IMR-90 (cell line): ENCODE data around the gene VRK2. TPM values are rescaled to one million over a fixed set of nuclear protein-coding genes. Genes with fewer than 3 reads are reported as not detected.

Experiments
- ATAC-seq: fragments of 200-7000 bp; cut with Tn5 transposase; 2 replicates; pipeline ENCODE4 v1.9.1; 2020; ENCODE audit warnings: low read depth, mild to moderate bottlenecking, moderate library complexity
- BruUV-seq: library from RNA; stranded (reverse); fragments of 400-500 nt; replicated peaks from 2 replicates; lab custom pipeline; 2021; lab: Mats Ljungman, UMichigan
- CTCF ChIA-PET: fragments of 300-600 bp; formaldehyde crosslinking; extraction: SDS; loops from one replicate; lab custom pipeline; 2021; ENCODE audit warnings: antibody characterized with exemption; lab: Yijun Ruan, JAX
- POLR2A ChIA-PET: fragments of 300-600 bp; sonication (Branson Sonifier 250); formaldehyde crosslinking; loops from one replicate; lab custom pipeline; 2022; ENCODE audit warnings: antibody characterized with exemption; ENCODE audit not compliant: unreplicated experiment; lab: Charles Lee
- DNase-seq: peaks from one replicate; pipeline ENCODE4 v3.0.0; 2013
- H2AFZ ChIP-seq: replicated peaks from 2 replicates; pipeline ENCODE3; 2013; ENCODE audit warnings: low read length, mild to moderate bottlenecking; ENCODE audit not compliant: poor library complexity
- H2AK5ac ChIP-seq: 2 replicates; pipeline ENCODE4 v1.6.1; 2013; ENCODE audit warnings: low read depth, low read length, inconsistent platforms
- H2AK9ac ChIP-seq: replicated peaks from 2 replicates; pipeline ENCODE3; 2013; ENCODE audit warnings: mild to moderate bottlenecking, low read depth, low read length, moderate library complexity; ENCODE audit not compliant: poor library complexity
- H2BK120ac ChIP-seq: 2 replicates; pipeline ENCODE4 v1.6.1; 2013; ENCODE audit warnings: low read depth, low read length, inconsistent platforms
- H2BK15ac ChIP-seq: 3 replicates; pipeline ENCODE4 v1.6.1; 2013; ENCODE audit warnings: low read depth, low read length, inconsistent platforms
- H2BK20ac ChIP-seq: 2 replicates; pipeline ENCODE4 v1.6.1; 2013; ENCODE audit warnings: low read depth, mild to moderate bottlenecking, inconsistent platforms, low read length, moderate library complexity
- H2BK5ac ChIP-seq: 2 replicates; pipeline ENCODE4 v1.6.1; 2013; ENCODE audit warnings: mild to moderate bottlenecking, low read depth, low read length, inconsistent platforms; ENCODE audit not compliant: poor library complexity, severe bottlenecking
- H3K14ac ChIP-seq: replicated peaks from 2 replicates; pipeline ENCODE4 v1.6.1; 2013; ENCODE audit warnings: low read depth, low read length, inconsistent platforms
- H3K18ac ChIP-seq: 2 replicates; pipeline ENCODE4 v1.6.1; 2013; ENCODE audit warnings: low read depth, low read length, control low read depth
- H3K23ac ChIP-seq: 2 replicates; pipeline ENCODE4 v1.6.1; 2013; ENCODE audit warnings: low read depth, low read length, inconsistent platforms
- H3K27ac ChIP-seq: 2 replicates; pipeline ENCODE4 v1.5.1; 2013; ENCODE audit warnings: mild to moderate bottlenecking, control low read depth, low read length; ENCODE audit not compliant: insufficient read depth
- H3K27me3 ChIP-seq: 2 replicates; pipeline ENCODE4 v1.6.1; 2013; ENCODE audit warnings: low read length; ENCODE audit not compliant: control insufficient read depth, insufficient read depth
- H3K36me3 ChIP-seq: 2 replicates; pipeline ENCODE4 v1.6.1; 2013; ENCODE audit warnings: low read length, mixed read lengths; ENCODE audit not compliant: control insufficient read depth, insufficient read depth
- H3K4ac ChIP-seq: 2 replicates; pipeline ENCODE4 v1.6.1; 2013; ENCODE audit warnings: low read depth, low read length, inconsistent platforms
- H3K4me1 ChIP-seq: 2 replicates; pipeline ENCODE4 v1.6.1; 2013; ENCODE audit warnings: low read length, mixed read lengths; ENCODE audit not compliant: control insufficient read depth, insufficient read depth
- H3K4me2 ChIP-seq: 2 replicates; pipeline ENCODE4 v1.6.1; 2013; ENCODE audit warnings: low read depth, mild to moderate bottlenecking, control low read depth, low read length, moderate library complexity
- H3K4me3 ChIP-seq: 2 replicates; pipeline ENCODE4 v1.5.1; 2013; ENCODE audit warnings: low read depth, mild to moderate bottlenecking, control low read depth, low read length, moderate library complexity; ENCODE audit not compliant: insufficient read depth
- H3K56ac ChIP-seq: 2 replicates; pipeline ENCODE4 v1.6.1; 2013; ENCODE audit warnings: low read length, inconsistent platforms; ENCODE audit not compliant: insufficient read depth; ENCODE audit errors: extremely low read depth
- H3K79me1 ChIP-seq, 2 experiments: 2 replicates each; pipeline ENCODE4 v1.6.1; 2013; ENCODE audit warnings: low read length in 2 of 2, inconsistent platforms in 1 of 2, low read depth in 1 of 2
- H3K9ac ChIP-seq: 2 replicates; pipeline ENCODE4 v1.6.1; 2013; ENCODE audit warnings: low read depth, low read length, control low read depth
- H3K9me1 ChIP-seq: 2 replicates; pipeline ENCODE4 v1.6.1; 2013; ENCODE audit warnings: low read length, inconsistent platforms; ENCODE audit not compliant: insufficient read depth
- H3K9me3 ChIP-seq: 2 replicates; pipeline ENCODE4 v1.6.1; 2013; ENCODE audit warnings: low read length; ENCODE audit not compliant: control insufficient read depth, insufficient read depth
- H4K20me1 ChIP-seq: 2 replicates; pipeline ENCODE4 v1.6.1; 2013; ENCODE audit warnings: low read length, inconsistent platforms; ENCODE audit not compliant: insufficient read depth
- H4K5ac ChIP-seq: 2 replicates; pipeline ENCODE4 v1.6.1; 2013; ENCODE audit warnings: mild to moderate bottlenecking, low read depth, low read length, control low read depth
- H4K8ac ChIP-seq, 2 experiments: 2 replicates each; pipeline ENCODE4 v1.6.1; 2013; ENCODE audit warnings: low read depth in 2 of 2, low read length in 2 of 2, control low read depth in 1 of 2, inconsistent platforms in 1 of 2
- H4K91ac ChIP-seq: 2 replicates; pipeline ENCODE4 v1.6.1; 2013; ENCODE audit warnings: low read depth, low read length, inconsistent platforms; ENCODE audit not compliant: insufficient read depth
- MAZ ChIP-seq: IDR thresholded peaks from 2 replicates; pipeline ENCODE4 v1.6.1; 2012; ENCODE audit warnings: low read depth, mild to moderate bottlenecking, low read length, improper control_type of control experiment, moderate library complexity, borderline replicate concordance
- NFE2L2 ChIP-seq: fragments of 150-350 bp; IDR thresholded peaks from 2 replicates; pipeline ENCODE4 v1.6.1; 2016; ENCODE audit warnings: low read depth, mild to moderate bottlenecking, low read length
- WGBS, 2 experiments: methylation state at CpG; one replicate each; pipeline versions ENCODE4 v1.1.5 to v1.1.7; 2013; ENCODE audit warnings: missing lambda C conversion rate in 2 of 2; ENCODE audit not compliant: insufficient read length in 1 of 2; ENCODE audit errors: extremely low coverage in 2 of 2; 5-methylcytosine and 5-hydroxymethylcytosine counted together
- dilution Hi-C: fragments of 300-500 bp; cut with HindIII; formaldehyde crosslinking; loops from one replicate; pipeline ENCODE4 v1.14.3; 2018; ENCODE audit warnings: low sequenced_read_pairs; ENCODE audit not compliant: unreplicated experiment
- in situ Hi-C: fragments of 300-500 bp; cut with MboI; formaldehyde crosslinking; loops from 3 replicates; pipeline ENCODE4 v1.14.3; 2019; ENCODE audit warnings: low sequenced_read_pairs, inconsistent platforms, mixed read lengths
- intact Hi-C: fragments of 100-400 bp; cut with micrococcal nuclease; formaldehyde crosslinking; loops from 2 replicates; pipeline ENCODE4 v1.10.0; 2022
- polyA plus RNA-seq, 3 experiments: library from polyadenylated mRNA; depleted of rRNA; stranded (reverse); fragments of >200 nt; gene quantifications; 2 replicates each; pipeline ENCODE4 v1.2.3, GENCODE V29; 2012; ENCODE audit warnings: low replicate concordance in 1 of 3
- total RNA-seq: library from RNA; depleted of rRNA; stranded (reverse); fragments of >200 nt; gene quantifications from 2 replicates; pipeline ENCODE4 v1.2.3, GENCODE V29; 2012

VRK2 gene
- total and polyA plus RNA-seq, 2 of the 4 experiments (the other 2 are of a cell fraction) = 12.2 to 22.8 TPM

DNA sequence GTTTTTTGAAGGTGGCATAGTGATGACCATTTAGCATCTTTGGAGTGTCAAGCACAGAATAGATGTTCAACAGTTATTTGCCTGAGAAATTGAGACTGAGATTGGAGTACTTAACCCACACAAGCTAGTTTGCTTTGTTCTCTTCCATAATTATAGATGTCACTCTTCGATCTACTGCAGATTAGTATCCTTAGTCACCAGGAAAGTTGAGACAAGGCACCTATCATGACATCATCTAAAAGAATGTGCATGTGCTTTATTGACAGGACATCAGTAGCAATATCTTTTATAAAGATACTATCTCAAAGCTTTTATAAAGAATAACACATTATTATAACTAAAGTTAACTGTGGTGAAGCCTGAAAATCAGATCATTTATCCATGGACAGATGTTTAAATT lies 6.4 kb downstream of the VRK2 start:
- Histone ChIP-seq H4K20me1 (no peaks in the 10 kb centered on the region), H3K14ac (no peak overlapping the region), H3K4me2 (no peak overlapping the region), H3K4me3 (no peak overlapping the region), H3K18ac (no peak overlapping the region), H3K9ac (no peak overlapping the region), H2BK15ac (no peak overlapping the region), H2BK120ac (no peak overlapping the region), H3K56ac (no peak overlapping the region), H3K79me1 (peaks cover 10 to 17% of the 10 kb centered on the region in 2 experiments; a peak in 3 of 4 replicates), H2AK5ac (no peak overlapping the region), H3K9me1 (peaks cover 8% of the 10 kb centered on the region), H4K91ac (no peak overlapping the region), H3K36me3 (peaks cover 2% of the 10 kb centered on the region; the same call in 1 of the 2 replicates), H3K9me3 (no peaks in the 10 kb centered on the region), H4K5ac (no peak overlapping the region), H4K8ac (no peak overlapping the region), H3K27ac (no peak overlapping the region), H2AFZ (no peak overlapping the region), H3K27me3 (no peaks in the 10 kb centered on the region), H2BK20ac (no peak overlapping the region), H3K23ac (no peak overlapping the region), H2BK5ac (no peak overlapping the region), H3K4me1 (no peaks in the 10 kb centered on the region), H3K4ac (no peak overlapping the region), H2AK9ac (no peak overlapping the region)
- WGBS, 2 experiments = no CpG with 5 or more reads among the region's 1 CpG
- TF ChIP-seq NFE2L2 (no peak), MAZ (no peak)
- no peak for DNase-seq
- in situ Hi-C loops (no loop called here), intact Hi-C loops (no loop called here), dilution Hi-C loops (no loop called here)
- ChIA-PET CTCF (no interaction called here), POLR2A (no interaction called here)
- no peak for ATAC-seq
- no TSS peak for BruUV-seq
